BLaER1 (cell line): ENCODE data around the gene NUP50.

Experiments
- H3K27ac ChIP-seq: shearing (Covaris generic); formaldehyde crosslinking; 2 replicates; pipeline ENCODE4 v1.8.1; 2022
- H3K27me3 ChIP-seq: shearing (Covaris generic); formaldehyde crosslinking; 2 replicates; pipeline ENCODE4 v1.8.1; 2022
- H3K36me3 ChIP-seq: shearing (Covaris generic); formaldehyde crosslinking; 2 replicates; pipeline ENCODE4 v1.8.1; 2022
- H3K4me1 ChIP-seq: shearing (Covaris generic); formaldehyde crosslinking; 2 replicates; pipeline ENCODE4 v1.8.1; 2022
- H3K4me2 ChIP-seq: shearing (Covaris generic); formaldehyde crosslinking; 2 replicates; pipeline ENCODE4 v1.8.1; 2022
- H3K4me3 ChIP-seq: shearing (Covaris generic); formaldehyde crosslinking; 2 replicates; pipeline ENCODE4 v1.8.1; 2022
- H3K9ac ChIP-seq: shearing (Covaris generic); formaldehyde crosslinking; 2 replicates; pipeline ENCODE4 v1.8.1; 2022
- H3K9me3 ChIP-seq: shearing (Covaris generic); formaldehyde crosslinking; 2 replicates; pipeline ENCODE4 v1.8.1; 2022
- H4K20me1 ChIP-seq: shearing (Covaris generic); formaldehyde crosslinking; 2 replicates; pipeline ENCODE4 v1.8.1; 2022
- Cebpa-rat ChIP-seq: shearing (Covaris generic); IDR thresholded peaks from 2 replicates; pipeline ENCODE4 v1.8.1; 2022

NUP50 gene, protein sequence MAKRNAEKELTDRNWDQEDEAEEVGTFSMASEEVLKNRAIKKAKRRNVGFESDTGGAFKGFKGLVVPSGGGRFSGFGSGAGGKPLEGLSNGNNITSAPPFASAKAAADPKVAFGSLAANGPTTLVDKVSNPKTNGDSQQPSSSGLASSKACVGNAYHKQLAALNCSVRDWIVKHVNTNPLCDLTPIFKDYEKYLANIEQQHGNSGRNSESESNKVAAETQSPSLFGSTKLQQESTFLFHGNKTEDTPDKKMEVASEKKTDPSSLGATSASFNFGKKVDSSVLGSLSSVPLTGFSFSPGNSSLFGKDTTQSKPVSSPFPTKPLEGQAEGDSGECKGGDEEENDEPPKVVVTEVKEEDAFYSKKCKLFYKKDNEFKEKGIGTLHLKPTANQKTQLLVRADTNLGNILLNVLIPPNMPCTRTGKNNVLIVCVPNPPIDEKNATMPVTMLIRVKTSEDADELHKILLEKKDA

DNA sequence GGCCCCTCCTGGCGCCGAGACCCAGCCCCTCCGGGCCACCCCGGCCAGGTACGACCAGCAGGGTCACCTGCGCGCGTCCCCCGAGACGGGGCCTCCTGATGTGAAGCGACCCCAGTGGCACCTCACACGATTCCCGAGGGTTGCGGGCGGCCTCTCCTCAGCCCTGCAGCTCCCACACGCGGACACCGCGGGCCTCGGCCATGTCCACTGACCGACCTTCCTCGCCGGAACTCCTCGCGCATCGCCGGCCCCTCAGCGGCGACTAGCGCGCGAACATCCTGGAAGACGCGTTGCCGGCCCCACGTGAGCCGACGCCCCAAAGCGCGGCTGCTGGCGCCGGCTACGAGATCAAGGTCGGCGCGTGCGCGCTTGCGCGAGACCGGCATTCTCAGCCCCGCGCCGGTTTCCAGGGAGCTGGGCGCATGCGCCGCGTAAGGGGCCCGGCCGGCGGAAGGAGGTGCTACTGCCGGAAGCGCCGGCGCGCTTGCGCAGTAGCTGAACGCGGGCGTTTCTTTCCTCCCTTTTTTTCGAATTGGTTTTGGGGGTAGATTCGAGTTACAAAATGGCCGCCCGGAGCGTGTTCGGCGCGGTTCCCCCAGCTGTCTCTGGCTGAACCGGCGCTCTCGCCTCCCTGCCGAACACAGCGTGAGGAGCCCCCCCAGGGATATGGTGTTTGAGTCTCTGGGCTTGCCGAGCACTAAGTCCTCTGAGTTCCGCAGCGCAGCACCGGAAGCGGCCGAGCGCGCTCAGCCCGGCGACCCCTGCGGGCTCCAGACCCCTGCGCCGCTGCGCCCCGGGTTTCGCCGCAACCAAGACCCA, at the start of gene NUP50:
NUP50 (plus strand) TSS at position 475 of the 819 bp plus-strand sequence. CDS start 4,253 bp downstream, outside the sequence.
- no peak for TF ChIP-seq Cebpa-rat
- peak within 1 kb of the TSS; percentile 96 for H3K27ac ChIP-seq
- H3K36me3 ChIP-seq: peaks cover 29% of the 10 kb centered on the region
- H3K27me3 ChIP-seq: no peaks in the 10 kb centered on the region
- H3K9me3 ChIP-seq: no peaks in the 10 kb centered on the region
- peak within 1 kb of the TSS; percentile 95 for H3K4me3 ChIP-seq
- H3K4me1 ChIP-seq: peaks cover 62% of the 10 kb centered on the region
- peak within 1 kb of the TSS; percentile 98 for H3K4me2 ChIP-seq
- H3K9ac ChIP-seq: peak within 1 kb of the TSS; percentile 96
- peaks cover 40% of the 10 kb centered on the region for H4K20me1 ChIP-seq

DNA sequence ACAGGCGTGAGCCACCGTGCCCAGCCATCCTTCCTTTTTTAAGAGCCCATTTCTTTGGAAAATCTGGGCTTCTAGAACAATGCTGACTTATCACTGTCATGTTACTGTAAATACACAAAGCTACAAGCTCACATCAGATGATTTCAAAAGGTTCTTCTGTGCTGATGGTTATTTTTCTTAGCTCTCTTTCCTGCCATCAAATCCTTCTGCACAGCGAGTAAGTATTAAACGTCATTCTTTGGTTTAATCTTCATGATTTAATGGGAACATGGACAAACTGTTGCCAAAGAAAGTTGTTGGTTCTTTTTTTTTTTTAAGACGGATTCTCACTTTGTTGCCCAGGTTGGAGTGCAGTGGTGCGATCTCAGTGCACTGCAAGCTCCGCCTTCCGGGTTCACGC, 43.3 kb upstream of the NUP50 start:
- H3K27me3 ChIP-seq: no peaks in the 10 kb centered on the region
- H3K9me3 ChIP-seq: peaks cover 25% of the 10 kb centered on the region
- H3K4me3 ChIP-seq: no peak overlapping the region
- no peaks in the 10 kb centered on the region for H3K4me1 ChIP-seq
- no peak overlapping the region for H3K9ac ChIP-seq
- H3K4me2 ChIP-seq: no peak overlapping the region
- TF ChIP-seq Cebpa-rat: no peak
- H3K27ac ChIP-seq: no peak overlapping the region
- no peaks in the 10 kb centered on the region for H4K20me1 ChIP-seq
- no peaks in the 10 kb centered on the region for H3K36me3 ChIP-seq

DNA sequence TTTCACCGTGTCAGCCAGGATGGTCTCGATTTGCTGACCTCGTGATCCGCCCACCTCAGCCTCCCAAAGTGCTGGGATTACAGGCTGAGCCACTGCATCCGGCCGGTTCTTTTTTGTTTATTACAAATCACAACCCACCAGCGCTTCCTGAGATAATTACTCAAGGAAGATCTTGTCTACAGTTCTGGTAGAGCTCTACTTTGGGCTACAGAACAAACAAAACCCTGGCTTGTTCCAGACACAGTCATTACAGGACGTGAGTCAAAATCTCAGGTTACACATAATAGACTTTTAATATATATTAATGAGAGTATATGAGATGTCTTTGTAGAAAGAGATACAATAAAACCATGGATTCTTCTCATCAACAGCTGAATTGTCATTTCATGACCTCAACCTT, 42.8 kb upstream of the NUP50 start:
- H3K27me3 ChIP-seq: no peaks in the 10 kb centered on the region
- H3K4me3 ChIP-seq: no peak overlapping the region
- H4K20me1 ChIP-seq: no peaks in the 10 kb centered on the region
- peaks cover 21% of the 10 kb centered on the region for H3K9me3 ChIP-seq
- H3K36me3 ChIP-seq: no peaks in the 10 kb centered on the region
- no peak overlapping the region for H3K27ac ChIP-seq
- no peaks in the 10 kb centered on the region for H3K4me1 ChIP-seq
- no peak for TF ChIP-seq Cebpa-rat
- H3K4me2 ChIP-seq: no peak overlapping the region
- no peak overlapping the region for H3K9ac ChIP-seq

DNA sequence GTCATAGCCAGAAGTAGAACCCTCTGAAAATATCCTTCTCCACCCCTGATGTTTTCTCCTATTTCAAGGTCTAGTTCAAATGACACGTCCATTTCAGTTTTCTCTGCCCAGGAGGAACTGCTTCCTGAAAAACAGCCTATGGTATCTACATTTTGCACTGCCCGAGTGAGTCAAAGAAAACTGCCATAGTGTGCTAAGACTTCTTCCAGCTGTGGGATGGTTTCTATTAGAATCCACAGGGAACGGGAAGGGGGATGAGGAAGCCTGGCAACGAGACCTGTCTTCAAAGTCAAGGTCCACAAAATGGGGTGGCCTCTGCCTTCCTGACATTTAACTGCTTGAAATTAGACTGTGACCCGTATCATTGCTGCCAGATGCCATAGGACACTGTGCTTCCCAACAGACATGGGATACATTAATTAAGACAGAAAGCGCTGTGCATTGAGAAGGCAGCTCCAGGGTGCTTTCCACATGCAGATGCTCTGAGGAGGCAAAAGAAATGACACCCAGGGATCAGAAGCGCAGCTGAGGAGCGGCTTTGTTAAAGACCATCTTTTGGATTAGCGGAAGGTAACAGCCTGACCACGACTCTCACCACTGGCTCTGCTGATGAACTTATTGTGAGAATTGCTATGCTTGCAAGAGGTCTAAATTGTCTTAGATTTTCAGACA, 39.4 kb upstream of the NUP50 start:
- peaks cover 5% of the 10 kb centered on the region for H3K9me3 ChIP-seq
- no peak overlapping the region for H3K4me2 ChIP-seq
- H3K4me3 ChIP-seq: no peak overlapping the region
- H3K27ac ChIP-seq: no peak overlapping the region
- H3K9ac ChIP-seq: no peak overlapping the region
- no peaks in the 10 kb centered on the region for H4K20me1 ChIP-seq
- no peaks in the 10 kb centered on the region for H3K36me3 ChIP-seq
- no peak for TF ChIP-seq Cebpa-rat
- no peaks in the 10 kb centered on the region for H3K27me3 ChIP-seq
- H3K4me1 ChIP-seq: peaks cover under 1% of the 10 kb centered on the region; the same call in 1 of the 2 replicates

DNA sequence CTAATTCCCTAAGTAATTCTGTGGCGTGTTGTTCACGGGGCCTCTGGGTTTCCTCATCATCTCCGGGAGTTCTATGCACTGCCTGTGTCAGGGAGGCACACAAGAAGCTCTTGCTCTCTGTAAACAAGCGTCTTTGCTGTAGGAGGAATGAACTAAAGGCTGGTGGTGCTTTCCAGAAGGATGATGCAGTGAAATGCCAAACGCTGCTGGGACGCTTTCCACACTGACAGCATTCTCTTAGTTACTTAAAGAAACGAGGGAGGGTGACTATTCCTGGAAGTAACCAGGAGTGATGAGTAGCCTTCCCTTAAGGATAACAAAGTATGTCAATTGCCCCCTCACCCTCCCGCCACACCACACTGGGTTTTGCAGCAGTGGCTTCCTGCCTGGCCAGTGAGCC, 38.5 kb upstream of the NUP50 start:
- no peaks in the 10 kb centered on the region for H4K20me1 ChIP-seq
- H3K4me3 ChIP-seq: no peak overlapping the region
- no peaks in the 10 kb centered on the region for H3K36me3 ChIP-seq
- H3K4me1 ChIP-seq: peaks cover 9% of the 10 kb centered on the region
- H3K9me3 ChIP-seq: no peaks in the 10 kb centered on the region
- no peak overlapping the region for H3K4me2 ChIP-seq
- no peak overlapping the region for H3K27ac ChIP-seq
- no peak for TF ChIP-seq Cebpa-rat
- no peak overlapping the region for H3K9ac ChIP-seq
- no peaks in the 10 kb centered on the region for H3K27me3 ChIP-seq

DNA sequence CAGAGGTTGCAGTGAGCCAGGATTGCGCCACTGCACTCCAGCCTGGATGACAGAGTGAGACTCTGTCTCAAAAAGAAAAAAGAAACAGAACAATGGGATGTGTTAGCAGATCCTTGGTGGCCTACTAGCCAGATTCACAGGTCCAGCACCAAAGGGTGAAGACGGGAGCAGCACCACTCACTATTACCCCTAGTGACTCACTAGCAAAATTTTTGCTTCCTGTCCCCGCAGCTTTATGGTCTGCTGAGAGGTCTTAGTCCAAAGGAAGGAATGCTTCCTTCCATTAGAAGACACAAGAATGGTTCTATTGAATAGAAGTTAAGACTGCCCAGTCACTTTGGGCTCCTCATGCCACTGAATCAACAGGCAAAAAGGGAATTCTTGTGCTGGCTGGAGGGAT, 35.9 kb upstream of the NUP50 start:
- H3K4me1 ChIP-seq: peaks cover 10% of the 10 kb centered on the region
- no peak for TF ChIP-seq Cebpa-rat
- no peak overlapping the region for H3K4me3 ChIP-seq
- no peaks in the 10 kb centered on the region for H4K20me1 ChIP-seq
- no peak overlapping the region for H3K4me2 ChIP-seq
- no peaks in the 10 kb centered on the region for H3K27me3 ChIP-seq
- no peak overlapping the region for H3K9ac ChIP-seq
- peaks cover 9% of the 10 kb centered on the region for H3K36me3 ChIP-seq
- H3K27ac ChIP-seq: no peak overlapping the region
- no peaks in the 10 kb centered on the region for H3K9me3 ChIP-seq

DNA sequence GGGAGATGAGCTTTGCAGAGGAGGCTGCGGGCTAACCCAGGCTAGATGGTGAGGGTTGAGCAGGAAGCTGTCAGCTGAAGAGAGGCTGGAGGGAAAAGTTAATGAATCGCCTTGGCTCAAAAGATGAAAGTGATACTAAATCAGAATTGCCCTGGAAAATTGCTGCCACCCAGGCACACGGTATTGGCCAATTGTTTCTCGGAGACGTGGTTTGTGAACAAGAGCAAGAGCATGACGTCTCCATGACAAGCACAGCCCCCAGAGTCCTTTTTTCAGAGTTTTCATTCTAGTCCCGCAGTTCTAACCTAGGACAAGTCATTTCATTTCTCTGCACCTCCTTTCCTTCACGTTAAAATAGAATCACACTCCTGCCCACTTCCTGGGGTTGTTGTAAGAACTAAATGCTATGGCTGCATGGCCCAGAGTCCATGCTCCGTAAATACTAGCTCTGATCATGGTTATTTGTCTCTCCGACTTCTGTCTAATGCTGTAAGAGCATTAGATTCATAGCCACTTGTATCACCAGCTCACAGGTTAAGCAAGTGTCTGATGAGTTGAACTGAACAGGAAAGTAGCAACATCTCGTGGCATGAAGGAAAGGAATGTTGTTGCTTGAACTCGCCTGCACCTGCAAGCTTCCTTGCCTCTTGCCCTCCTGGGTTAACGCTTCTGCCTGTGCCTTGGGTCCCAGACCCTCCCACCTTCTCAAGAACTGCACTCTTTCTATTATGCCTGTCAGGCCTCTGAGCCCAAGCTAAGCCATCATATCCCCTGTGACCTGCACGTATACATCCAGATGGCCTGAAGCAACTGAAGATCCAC, 33.8 kb upstream of the NUP50 start:
- Histone ChIP-seq H3K27me3 (no peaks in the 10 kb centered on the region), H3K9ac (no peak overlapping the region), H3K4me3 (no peak overlapping the region), H3K4me2 (peak overlapping the region; percentile 40), H4K20me1 (no peaks in the 10 kb centered on the region), H3K36me3 (peaks cover 26% of the 10 kb centered on the region), H3K9me3 (peaks cover 11% of the 10 kb centered on the region), H3K4me1 (peaks cover 10% of the 10 kb centered on the region), H3K27ac (no peak overlapping the region)
- TF ChIP-seq Cebpa-rat: no peak

DNA sequence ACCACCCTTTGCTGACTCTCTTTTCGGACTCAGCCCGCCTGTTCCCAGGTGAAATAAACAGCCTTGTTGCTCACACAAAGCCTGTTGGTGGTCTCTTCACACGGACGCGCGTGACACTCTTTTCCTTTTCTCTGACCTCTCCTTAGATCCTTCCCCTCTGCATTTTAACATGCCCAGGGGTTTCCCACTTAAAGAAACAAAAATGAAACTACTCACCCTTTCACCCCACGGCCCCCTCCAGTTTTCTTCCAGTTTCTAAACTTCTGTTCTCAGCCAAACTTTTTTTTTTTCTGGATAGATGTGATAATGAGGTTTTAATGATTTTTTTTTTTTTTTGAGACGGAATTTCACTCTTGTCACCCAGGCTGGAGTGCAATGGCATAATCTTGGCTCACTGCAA, 32.8 kb upstream of the NUP50 start:
- Histone ChIP-seq H3K9ac (no peak overlapping the region), H4K20me1 (no peaks in the 10 kb centered on the region), H3K27me3 (no peaks in the 10 kb centered on the region), H3K36me3 (peaks cover 34% of the 10 kb centered on the region), H3K4me3 (no peak overlapping the region), H3K4me1 (peaks cover 10% of the 10 kb centered on the region), H3K27ac (no peak overlapping the region), H3K4me2 (no peak overlapping the region), H3K9me3 (peaks cover 14% of the 10 kb centered on the region)
- TF ChIP-seq Cebpa-rat: no peak

DNA sequence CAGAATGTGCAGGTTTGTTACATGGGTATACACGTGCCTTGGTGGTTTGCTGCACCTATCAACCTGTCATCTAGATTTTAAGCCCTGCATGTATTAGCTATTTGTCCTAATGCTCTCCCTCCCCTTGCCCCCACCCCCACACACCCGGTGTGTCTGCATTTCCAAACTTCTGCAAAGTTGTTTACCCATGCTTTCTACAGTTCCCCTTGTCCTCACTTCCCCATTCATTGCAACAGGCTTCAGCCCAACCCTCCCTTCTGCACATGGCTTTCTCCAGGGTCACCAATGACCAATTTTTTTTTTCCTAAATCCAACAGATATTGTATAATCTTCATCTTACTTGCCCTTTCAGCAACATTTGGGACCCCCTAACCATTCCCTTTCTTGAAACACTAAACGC, 32.0 kb upstream of the NUP50 start:
- Histone ChIP-seq H3K27ac (no peak overlapping the region), H3K27me3 (no peaks in the 10 kb centered on the region), H3K36me3 (peaks cover 34% of the 10 kb centered on the region)

More for the DNA sequence above, 32.0 kb upstream of the NUP50 start:
- Histone ChIP-seq H3K4me2 (no peak overlapping the region), H3K4me3 (no peak overlapping the region), H4K20me1 (no peaks in the 10 kb centered on the region), H3K9me3 (peaks cover 14% of the 10 kb centered on the region), H3K9ac (no peak overlapping the region), H3K4me1 (peaks cover 10% of the 10 kb centered on the region)
- no peak for TF ChIP-seq Cebpa-rat
